Mucosa of stomach (tissue), 1 donor: ENCODE data around the gene SPECC1.

Experiments
- H3K27me3 ChIP-seq: one replicate; pipeline ENCODE4 v1.7.0; 2013; ENCODE audit warnings: mild to moderate bottlenecking, low read length; ENCODE audit not compliant: control insufficient read depth, insufficient read depth
- H3K36me3 ChIP-seq: one replicate; pipeline ENCODE4 v1.7.0; 2013; ENCODE audit warnings: low read length; ENCODE audit not compliant: control insufficient read depth, insufficient read depth
- H3K4me1 ChIP-seq: one replicate; pipeline ENCODE4 v1.7.0; 2013; ENCODE audit warnings: mild to moderate bottlenecking, low read length; ENCODE audit not compliant: control insufficient read depth, insufficient read depth
- H3K4me3 ChIP-seq: one replicate; pipeline ENCODE4 v1.7.0; 2013; ENCODE audit warnings: low read length
- H3K9ac ChIP-seq: one replicate; pipeline ENCODE4 v1.7.0; 2013; ENCODE audit warnings: mild to moderate bottlenecking, low read length, moderate library complexity
- H3K9me3 ChIP-seq: one replicate; pipeline ENCODE4 v1.7.0; 2013; ENCODE audit warnings: mild to moderate bottlenecking, low read length, moderate library complexity; ENCODE audit not compliant: control insufficient read depth
- donor health status: Pancreatic carcinoma.

The SPECC1 gene

DNA sequence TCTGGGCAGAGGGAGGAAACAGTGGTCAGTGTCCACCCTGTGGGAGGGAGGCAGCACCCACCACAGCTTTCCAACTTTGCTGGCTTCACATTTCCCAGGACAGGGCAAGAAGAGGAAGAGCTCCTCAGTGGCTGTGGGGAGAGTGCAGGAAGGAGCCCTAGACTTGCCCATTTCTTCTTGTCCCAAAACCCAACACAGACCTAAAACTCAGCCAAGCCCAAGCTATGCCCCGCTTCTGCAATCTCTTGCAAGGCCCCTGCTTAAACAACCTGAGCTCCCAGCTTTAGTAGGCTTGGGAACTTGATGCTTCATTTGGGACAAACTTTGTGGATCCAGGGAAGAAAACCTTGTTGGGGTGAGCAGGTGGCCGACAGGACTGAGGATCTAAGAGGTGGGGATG is 284.3 kb downstream of the SPECC1 start:
- no peak overlapping the region for H3K9ac ChIP-seq

DNA sequence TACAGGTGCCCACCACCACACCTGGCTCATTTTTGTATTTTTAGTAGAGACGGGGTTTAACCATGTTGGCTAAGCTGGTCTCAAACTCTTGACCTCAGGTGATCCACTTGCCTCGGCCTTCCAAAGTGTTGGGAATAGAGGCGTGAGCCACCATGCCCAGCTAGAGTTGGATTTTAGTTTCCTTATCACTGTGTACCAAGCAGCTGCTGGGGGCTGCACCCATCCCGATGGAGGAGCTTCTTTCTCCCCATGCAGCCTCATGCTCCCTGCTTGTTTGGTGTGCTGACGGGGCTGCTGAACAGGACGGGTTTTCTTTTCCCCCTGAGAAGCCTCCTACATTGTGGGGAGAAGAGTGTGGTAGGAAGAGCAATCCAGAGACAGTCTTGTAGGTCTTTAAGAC is 285.0 kb downstream of the SPECC1 start:
- no peaks in the 10 kb centered on the region for H3K27me3 ChIP-seq
- H3K36me3 ChIP-seq, result no peaks in the 10 kb centered on the region
- no peaks in the 10 kb centered on the region for H3K4me1 ChIP-seq
- H3K9me3 ChIP-seq, result no peaks in the 10 kb centered on the region
- no peak overlapping the region for H3K4me3 ChIP-seq
- H3K9ac ChIP-seq, result no peak overlapping the region

More for the DNA sequence above, 284.3 kb downstream of the SPECC1 start:
- Histone ChIP-seq H3K4me3 (no peak overlapping the region), H3K9me3 (no peaks in the 10 kb centered on the region), H3K36me3 (no peaks in the 10 kb centered on the region), H3K27me3 (no peaks in the 10 kb centered on the region), H3K4me1 (no peaks in the 10 kb centered on the region)

DNA sequence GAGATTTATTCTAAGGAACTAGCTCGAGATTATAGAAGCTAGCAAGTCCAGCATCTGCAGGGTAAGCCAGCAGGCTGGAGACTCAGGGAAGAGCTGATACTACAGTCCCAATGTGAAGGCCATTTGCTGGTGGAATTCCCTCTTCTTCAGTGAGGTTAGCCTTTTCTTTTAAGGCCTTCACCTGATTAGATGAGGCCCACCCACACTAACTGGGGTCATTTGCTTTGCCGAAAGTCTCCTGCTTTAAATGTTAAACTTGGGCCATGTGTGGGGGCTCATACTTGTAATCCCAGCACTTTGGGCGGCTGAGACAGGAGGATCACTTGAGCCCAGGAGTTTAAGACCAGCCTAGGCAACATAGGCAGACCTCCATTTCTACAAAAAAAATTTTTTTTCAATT is 289.9 kb downstream of the SPECC1 start:
- Histone ChIP-seq H3K36me3 (no peaks in the 10 kb centered on the region), H3K4me3 (no peak overlapping the region), H3K9me3 (no peaks in the 10 kb centered on the region), H3K27me3 (no peaks in the 10 kb centered on the region), H3K9ac (no peak overlapping the region), H3K4me1 (no peaks in the 10 kb centered on the region)

DNA sequence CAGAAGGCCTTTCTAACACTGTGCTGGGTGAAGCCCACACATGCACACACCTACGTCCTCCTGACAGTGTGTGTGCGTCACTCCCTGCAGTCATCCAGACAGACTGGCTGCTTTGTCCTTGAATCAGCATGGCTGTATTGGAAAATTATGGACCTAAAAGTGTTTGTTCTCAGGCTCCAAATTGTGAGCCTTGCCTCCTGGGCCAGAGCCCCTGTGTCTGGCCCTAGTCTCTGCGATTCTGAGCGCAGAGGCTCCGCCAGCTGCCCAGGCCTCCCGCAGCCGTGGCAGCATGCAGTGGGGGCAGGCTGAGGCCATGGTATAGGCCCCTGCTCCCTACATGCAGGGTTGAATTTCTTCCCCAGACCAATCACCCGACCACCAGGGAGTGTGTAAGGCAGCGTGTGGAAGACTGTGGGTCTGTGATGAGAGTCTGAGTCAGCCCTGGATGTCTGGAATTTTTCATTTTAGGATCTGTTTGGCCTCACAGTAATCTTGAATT is 291.3 kb downstream of the SPECC1 start:
- Histone ChIP-seq H3K4me3 (no peak overlapping the region), H3K4me1 (no peaks in the 10 kb centered on the region), H3K9ac (no peak overlapping the region), H3K9me3 (no peaks in the 10 kb centered on the region), H3K36me3 (no peaks in the 10 kb centered on the region), H3K27me3 (no peaks in the 10 kb centered on the region)

DNA sequence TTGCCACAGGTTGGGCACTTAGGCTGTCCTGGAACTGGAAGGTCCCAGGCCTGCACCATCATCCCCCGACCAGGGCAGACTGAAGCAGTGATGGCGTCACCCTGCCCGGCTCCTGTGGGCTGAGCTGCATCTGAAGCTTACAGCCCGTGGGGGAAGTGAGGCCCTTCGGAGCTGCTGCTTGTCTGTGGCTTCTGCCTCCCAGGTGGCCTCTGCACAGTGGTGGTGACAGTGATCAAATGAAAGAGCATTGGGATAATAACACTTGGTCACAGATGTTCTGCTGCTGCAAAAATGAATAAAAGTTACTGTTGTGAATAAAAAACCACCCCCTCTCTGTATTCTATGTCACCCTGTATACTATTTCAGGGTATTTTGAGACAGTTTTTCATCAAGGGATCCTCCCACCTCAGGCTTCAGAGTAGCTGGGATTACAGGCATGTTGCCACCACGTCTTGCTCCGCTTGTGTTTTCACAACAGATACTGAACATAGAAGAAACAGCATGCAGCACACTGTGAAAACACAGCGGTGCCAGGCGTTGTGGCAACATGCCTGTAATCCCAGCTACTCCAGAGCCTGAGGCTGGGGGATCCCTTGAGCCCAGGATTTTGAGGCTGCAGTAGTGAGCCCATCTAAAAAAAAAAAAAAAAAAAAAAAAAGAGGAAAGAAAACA is 293.2 kb downstream of the SPECC1 start:
- H3K4me3 ChIP-seq, result no peak overlapping the region
- no peaks in the 10 kb centered on the region for H3K4me1 ChIP-seq
- no peaks in the 10 kb centered on the region for H3K27me3 ChIP-seq
- no peaks in the 10 kb centered on the region for H3K36me3 ChIP-seq
- peaks cover 4% of the 10 kb centered on the region for H3K9me3 ChIP-seq
- H3K9ac ChIP-seq, result no peak overlapping the region

DNA sequence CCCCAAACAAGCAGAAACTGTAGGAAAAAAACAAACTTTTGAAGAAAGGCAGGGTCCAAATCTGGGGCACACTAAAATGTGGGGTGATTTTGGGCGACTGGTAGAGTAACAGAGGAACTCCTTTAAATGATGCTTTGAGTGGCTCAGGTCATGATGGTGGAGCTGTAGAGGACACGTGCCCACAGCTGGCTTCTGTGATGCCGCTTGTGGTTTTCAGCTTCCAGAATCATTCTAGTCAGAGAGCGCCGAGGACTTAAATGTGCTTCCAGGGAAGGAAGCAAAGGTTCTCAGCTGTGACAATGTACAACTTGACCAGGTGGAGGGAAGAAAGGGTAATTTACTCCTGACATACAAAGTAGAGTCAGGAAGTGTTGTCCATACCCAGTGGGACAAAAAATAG is 295.8 kb downstream of the SPECC1 start:
- Histone ChIP-seq H3K27me3 (no peaks in the 10 kb centered on the region), H3K9me3 (peaks cover 4% of the 10 kb centered on the region), H3K4me3 (no peak overlapping the region), H3K4me1 (no peaks in the 10 kb centered on the region), H3K36me3 (no peaks in the 10 kb centered on the region), H3K9ac (no peak overlapping the region)

DNA sequence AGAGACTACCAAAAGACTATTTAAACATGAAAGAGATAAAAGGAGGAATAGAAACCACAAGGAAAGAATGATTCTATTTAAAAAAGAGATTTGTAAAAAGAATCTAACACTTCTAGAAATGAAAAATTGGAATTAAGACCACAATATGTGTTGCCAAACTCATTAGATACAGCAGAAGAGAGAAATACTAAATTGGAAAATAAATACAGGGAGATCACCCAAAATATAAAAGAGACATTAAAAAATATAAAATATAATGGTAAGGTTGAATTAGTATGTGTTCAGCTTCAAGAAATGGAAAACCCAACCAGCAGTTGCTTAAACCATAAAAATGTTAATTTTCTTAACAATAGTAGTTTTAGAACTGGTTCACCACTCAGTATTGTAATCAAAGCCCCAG is 297.8 kb downstream of the SPECC1 start:
- Histone ChIP-seq H3K9ac (no peak overlapping the region), H3K9me3 (peaks cover 4% of the 10 kb centered on the region), H3K4me1 (no peaks in the 10 kb centered on the region), H3K36me3 (no peaks in the 10 kb centered on the region), H3K27me3 (no peaks in the 10 kb centered on the region), H3K4me3 (no peak overlapping the region)

DNA sequence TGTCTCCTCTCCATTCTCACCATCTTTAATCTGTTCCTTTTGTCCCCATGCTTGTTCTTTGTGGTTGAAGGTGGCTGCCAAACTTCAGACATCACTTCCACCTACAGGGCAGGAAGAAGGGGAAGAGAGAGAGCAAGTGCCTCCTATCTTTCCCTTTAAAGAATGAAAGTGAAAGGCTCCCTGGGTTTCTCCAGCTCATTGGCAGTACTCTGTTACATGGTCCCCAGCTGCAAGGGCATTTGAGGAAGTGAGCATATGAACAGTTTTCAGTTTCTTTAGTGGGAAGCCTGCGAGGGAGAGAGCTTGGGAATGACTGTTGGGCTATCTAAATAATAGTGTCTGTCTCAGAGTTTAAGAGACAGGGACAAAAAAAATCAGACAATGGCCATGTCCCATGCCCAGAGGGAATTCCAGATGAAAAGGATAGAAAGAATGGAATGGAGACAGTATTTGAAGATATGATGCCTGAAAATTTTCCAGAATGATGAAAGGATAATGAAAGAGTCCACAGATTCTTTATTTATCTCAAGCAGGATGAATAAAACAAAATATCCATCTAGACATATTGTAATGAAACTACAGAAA is 298.3 kb downstream of the SPECC1 start:
- H3K9me3 ChIP-seq, result peaks cover 4% of the 10 kb centered on the region
- no peak overlapping the region for H3K9ac ChIP-seq
- H3K4me3 ChIP-seq, result no peak overlapping the region
- H3K27me3 ChIP-seq, result no peaks in the 10 kb centered on the region
- no peaks in the 10 kb centered on the region for H3K4me1 ChIP-seq
- H3K36me3 ChIP-seq, result no peaks in the 10 kb centered on the region

DNA sequence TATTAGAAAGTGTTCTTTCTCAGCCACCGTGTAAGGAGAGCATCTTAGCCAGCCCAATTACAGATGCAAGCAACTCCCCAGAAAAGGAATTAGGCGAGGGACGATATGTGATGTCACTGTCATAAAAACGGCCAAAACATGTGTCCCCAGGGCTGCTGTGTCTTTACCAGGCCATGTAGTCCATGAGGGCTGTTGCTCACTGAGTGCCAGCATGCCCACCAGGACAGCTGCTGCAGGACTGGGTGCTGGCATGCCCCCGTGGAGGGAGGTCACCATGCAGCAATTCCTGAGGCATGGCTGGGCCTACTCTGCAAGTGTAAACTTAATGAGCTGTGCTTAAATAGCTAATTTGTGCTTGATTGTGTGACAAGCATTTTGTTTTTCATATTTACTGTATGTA is 301.3 kb downstream of the SPECC1 start:
- no peaks in the 10 kb centered on the region for H3K27me3 ChIP-seq
- no peaks in the 10 kb centered on the region for H3K36me3 ChIP-seq
- no peak overlapping the region for H3K4me3 ChIP-seq
- H3K9me3 ChIP-seq, result peaks cover 4% of the 10 kb centered on the region
- no peak overlapping the region for H3K9ac ChIP-seq
- H3K4me1 ChIP-seq, result no peaks in the 10 kb centered on the region

DNA sequence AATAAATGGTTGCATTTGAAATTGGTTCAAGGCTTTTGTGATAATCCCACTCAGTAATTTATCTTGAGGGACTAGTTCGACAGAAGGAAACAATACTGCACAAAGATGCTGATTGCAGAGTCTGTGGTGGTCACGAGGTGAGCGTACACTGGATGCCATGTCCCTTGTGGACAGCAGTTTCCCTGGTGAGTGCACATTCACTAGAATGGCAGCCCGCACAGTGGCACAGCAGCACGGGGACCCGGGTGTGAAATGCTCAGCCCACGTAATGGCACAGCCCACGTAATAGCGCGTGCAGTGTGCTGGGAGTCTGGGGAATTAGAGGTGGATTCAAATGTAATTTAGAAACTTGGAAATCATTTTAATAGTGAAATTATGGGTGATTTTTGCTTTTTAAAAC is 304.1 kb downstream of the SPECC1 start:
- H3K4me3 ChIP-seq, result no peak overlapping the region
- no peaks in the 10 kb centered on the region for H3K9me3 ChIP-seq
- H3K4me1 ChIP-seq, result no peaks in the 10 kb centered on the region
- H3K9ac ChIP-seq, result no peak overlapping the region
- no peaks in the 10 kb centered on the region for H3K27me3 ChIP-seq
- H3K36me3 ChIP-seq, result no peaks in the 10 kb centered on the region

DNA sequence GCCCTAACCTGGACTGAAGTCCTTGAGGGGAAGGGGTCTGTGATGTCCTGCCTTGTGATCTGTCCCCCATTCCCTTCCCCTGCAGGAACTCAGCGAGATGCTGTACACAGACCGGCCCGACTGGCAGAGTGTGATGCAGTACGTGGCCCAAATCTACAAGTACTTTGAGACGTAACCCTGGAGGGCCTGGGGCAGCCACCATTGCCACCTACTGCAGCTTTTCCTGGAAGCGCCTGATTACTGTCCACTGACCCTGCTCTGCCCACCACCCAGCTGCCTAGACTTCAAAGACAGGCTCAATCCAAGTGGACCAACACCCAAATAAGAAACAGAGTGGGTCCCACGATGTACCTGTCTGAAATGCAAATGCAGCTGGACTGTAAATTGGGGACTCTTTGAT is 304.7 kb downstream of the SPECC1 start:
- Histone ChIP-seq H3K9me3 (no peaks in the 10 kb centered on the region), H3K36me3 (no peaks in the 10 kb centered on the region), H3K27me3 (no peaks in the 10 kb centered on the region), H3K4me3 (no peak overlapping the region), H3K9ac (no peak overlapping the region), H3K4me1 (no peaks in the 10 kb centered on the region)

DNA sequence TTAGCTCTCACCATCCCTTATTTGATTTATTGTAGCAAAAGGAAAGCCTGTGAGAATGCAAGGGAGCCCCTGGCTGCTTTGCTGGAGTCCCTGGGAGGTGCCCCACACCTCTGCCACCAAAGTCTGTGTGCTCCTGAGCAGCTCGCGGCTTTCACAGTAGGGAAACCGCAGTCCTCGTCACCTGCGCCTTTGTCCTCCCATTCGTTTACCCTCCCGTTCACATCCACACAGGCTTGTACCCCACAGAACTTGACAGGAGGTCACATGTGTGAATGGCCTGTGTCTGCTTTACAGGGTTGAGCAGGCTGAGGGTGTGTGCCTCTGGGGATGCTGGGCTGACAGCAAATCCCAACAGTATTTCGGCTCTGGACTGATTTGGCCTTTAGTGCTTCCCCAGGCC is 305.7 kb downstream of the SPECC1 start:
- no peaks in the 10 kb centered on the region for H3K9me3 ChIP-seq
- no peaks in the 10 kb centered on the region for H3K36me3 ChIP-seq
- H3K4me1 ChIP-seq, result no peaks in the 10 kb centered on the region
- no peak overlapping the region for H3K4me3 ChIP-seq
- H3K27me3 ChIP-seq, result no peaks in the 10 kb centered on the region
- no peak overlapping the region for H3K9ac ChIP-seq
